HG03432 (cell line): ENCODE measurements around the gene SOX12.
"Not testable (repeated sequence)": the region's sequence is repeated elsewhere in the genome, so short reads cannot be mapped to it uniquely, and the experiment has no call there.

Source experiments
- ATAC-seq: cut with Tn5 transposase; IDR thresholded peaks from one replicate; pipeline ENCODE4 v1.9.1; 2021; ENCODE audit warnings: mild to moderate bottlenecking, moderate library complexity; ENCODE audit not compliant: unreplicated experiment

Gene SOX12

DNA sequence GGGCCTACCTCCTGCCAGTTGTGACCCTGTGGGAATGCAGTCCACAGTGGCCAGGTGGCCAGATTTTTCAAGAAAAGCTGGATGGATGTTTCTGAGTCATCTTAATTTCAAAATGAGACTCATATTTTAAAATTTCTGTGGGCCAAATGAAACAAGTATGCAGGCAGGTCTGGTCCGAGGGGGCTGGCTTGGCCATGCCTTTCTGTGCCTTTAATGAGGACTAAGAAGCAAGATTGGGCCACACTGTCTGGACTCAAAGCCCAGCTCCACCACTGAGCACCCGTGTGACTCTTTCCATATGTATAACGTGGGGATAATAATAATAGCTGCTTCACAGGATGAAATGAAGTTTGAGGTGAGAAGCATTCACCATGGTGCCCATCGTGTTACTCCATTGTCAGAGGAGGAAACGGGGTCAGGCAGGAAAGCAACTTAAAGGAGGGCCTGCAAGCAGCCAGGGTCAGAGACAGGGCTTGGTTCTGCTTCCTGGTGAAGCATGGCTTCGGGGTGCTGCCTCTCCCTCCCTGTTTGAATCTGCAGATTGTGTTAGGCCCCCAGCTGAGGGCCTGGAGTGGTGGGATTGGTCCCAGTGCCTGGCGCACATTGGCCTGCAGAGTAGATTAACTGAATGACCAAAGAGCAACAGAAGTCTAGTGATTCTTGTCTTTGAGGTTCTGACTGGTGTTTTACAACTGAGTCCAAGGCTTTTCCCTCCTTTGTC, 3.8 kb downstream of the SOX12 start:
- ATAC-seq, result no peak

- ATAC-seq, result no peak
Measured at GRCh38 chr20:329851-330232, 4.5 kb downstream of the SOX12 start.

DNA sequence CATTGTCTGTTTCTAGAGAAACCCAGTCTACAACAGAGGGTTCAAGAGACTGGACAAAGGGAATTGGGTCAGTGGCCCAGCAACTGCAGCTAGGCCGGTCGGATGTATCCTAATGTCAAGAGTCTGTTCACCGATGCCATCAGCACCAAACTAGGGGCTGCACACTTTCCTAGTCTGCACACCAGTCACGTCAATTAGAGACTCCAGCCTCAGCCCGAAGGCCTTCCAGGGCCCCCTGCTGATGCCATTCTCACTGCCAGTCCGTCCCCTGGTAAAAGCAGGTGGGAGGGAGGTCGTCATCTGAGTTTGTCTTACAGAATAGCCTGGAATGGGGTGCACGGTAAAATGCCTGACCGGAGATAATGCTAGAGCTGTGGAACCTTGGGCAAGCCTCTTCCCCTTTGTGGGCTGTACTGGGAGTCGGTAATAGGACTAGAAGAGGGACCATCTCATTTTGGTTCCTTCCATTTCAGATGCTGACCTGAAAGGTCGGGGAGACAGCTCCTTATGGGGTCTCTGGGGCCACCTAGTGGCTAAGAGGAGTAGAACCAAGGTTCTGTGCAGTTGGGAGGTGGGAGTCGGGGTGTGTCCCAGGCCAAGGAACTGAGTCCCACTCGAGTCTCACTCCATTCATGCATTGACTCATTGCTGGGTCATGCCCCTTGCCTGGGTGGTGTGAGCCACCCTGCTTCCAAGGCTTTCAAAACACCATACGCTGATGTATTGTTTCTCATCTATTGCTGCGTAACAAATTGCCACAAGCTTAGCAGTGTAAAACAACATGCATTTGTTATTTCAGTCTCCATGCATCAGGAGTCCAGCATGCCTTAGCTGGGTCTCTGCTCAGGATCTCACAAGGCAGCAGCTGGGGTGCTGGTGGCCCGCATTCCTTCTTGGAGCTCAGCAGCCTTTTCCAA, 5.1 kb downstream of the SOX12 start:
- no peak for ATAC-seq

DNA sequence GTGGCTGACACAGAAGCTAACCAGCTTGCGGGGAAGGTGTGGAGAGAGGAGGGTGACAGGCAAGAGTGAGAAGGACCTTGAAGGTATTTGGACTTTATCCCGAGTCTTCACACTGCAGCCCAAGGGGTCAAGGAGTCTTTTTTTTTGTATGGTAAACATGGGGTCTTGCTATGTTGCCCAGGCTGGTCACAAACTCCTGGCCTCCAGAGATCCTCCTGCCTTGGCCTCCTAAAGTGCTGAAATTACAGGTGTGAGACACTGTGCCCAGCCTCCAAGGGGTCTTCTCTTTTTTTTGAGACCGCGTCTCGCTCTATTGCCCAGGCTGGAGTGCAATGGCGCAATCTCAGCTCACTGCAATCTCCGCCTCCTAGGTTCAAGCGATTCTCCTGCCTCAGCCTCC, 9.2 kb downstream of the SOX12 start:
- ATAC-seq, result no peak

DNA sequence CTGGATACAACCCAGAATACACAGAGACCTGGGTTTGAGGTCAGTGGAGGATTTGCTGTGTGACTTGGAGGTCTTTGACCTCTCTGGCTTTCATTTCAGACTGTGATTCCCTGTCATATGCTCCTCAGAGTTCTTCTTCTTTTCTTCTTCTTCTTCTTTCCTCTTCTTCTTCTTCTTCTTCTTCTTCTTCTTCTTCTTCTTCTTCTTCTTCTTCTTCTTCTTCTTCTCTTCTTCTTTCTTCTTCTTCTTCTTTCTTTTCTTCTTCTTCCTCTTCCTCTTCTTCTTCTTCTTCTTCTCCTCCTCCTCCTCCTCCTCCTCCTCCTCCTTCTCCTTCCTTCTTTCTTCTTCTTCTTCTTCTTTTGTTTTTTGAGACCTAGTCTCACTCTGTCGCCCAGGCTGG, 10.7 kb downstream of the SOX12 start:
- ATAC-seq, result not testable (repeated sequence)

DNA sequence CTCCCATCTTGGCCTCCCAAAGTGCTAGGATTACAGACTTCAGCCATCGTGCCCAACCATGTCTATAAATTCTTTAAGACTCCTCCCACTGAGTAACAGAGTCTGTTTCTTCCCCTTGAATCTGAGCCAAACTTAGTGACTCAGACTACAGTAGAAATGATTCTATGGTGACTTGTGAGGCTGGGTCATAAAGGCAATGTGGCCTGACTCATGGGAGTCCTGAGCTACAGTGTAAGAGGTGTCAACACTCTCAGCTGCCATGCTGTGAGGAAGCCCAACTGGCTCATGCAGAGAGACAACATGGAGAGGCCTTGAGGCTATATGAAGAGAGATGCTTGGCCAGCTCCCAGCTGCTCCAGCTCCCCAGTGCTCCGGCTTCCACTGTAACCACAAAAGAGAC, 16.3 kb downstream of the SOX12 start:
- ATAC-seq, result no peak

GRCh38 chr20:343107-343506, 17.8 kb downstream of the SOX12 start:
- ATAC-seq, result no peak

DNA sequence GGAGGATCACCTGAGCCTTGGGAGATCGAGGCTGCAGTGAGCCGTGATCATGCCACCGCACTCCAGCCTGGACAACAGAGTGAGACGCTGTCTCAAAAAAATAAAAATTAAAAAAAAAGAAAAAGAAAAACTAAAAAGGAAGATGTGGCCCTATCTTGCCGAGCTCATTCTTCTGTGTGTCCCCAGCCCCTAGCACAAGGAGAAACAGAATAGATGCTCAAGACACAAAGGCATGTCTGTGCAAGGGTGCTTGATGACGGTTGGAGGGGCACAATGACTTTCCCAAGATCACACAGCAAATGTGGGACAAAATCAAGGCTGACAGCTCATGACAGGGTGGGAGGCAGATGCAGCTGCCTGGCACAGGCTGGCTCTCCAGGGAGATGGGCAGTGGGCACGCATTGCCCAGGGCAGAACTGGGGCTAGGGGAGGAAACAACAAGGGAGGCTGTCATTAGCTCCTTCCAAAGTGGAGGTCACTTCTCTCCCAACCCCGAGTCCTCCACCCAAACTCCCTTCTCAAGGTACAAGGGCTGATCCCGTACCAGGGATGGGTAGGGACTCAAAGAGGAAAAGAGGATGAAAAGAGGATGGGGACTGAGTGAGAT, 20.8 kb downstream of the SOX12 start:
- no peak for ATAC-seq

DNA sequence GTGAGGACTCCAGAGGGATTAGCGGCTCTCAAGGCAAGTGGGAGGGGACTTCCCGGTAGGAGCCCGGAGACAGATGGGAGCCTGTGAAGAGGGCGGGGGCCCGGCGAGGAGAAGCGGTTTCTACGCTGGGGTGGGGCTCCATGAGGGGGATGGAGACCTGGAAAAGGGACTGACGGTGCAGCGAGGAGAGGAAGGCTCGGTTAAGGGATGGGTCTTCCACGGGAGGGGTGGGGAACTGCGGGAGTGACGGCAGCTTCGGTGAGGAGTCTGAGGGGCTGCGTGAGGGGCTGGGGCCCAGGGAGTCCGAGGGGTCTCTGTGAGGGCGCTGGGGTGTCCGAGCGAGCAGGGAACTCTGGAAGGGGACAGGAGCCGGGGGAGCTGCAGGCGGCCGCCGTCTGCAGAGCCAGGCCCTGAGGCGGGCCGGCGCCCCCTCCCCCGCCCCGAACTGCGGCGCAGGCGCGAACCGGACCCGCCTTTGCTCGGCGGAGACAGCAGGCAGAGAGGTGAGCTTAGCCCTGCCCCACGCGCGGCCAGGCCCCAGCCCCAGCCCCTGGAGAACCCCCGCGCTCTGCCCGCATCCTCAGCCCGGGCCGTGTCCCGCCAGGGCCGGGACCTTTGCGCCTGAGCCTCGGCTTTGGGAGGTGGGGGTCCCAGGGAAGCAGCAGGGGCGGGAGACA, 21.4 kb downstream of the SOX12 start, which contains the start of gene NRSN2:
Gene NRSN2, plus strand, starts transcription at position 472 of the 677 bp plus-strand sequence. CDS start 2,533 bp downstream, outside the sequence.
- peak; percentile 48 for ATAC-seq

GRCh38 chr20:347317-347639, 21.9 kb downstream of the SOX12 start:
- peak; percentile 9 for ATAC-seq

GRCh38 chr20:347640-348484, 22.5 kb downstream of the SOX12 start:
- peak; percentile 86 for ATAC-seq

GRCh38 chr20:348972-349841, 23.9 kb downstream of the SOX12 start:
- no peak for ATAC-seq

- ATAC-seq, result no peak
Measured at GRCh38 chr20:353166-353565, 27.8 kb downstream of the SOX12 start.

DNA sequence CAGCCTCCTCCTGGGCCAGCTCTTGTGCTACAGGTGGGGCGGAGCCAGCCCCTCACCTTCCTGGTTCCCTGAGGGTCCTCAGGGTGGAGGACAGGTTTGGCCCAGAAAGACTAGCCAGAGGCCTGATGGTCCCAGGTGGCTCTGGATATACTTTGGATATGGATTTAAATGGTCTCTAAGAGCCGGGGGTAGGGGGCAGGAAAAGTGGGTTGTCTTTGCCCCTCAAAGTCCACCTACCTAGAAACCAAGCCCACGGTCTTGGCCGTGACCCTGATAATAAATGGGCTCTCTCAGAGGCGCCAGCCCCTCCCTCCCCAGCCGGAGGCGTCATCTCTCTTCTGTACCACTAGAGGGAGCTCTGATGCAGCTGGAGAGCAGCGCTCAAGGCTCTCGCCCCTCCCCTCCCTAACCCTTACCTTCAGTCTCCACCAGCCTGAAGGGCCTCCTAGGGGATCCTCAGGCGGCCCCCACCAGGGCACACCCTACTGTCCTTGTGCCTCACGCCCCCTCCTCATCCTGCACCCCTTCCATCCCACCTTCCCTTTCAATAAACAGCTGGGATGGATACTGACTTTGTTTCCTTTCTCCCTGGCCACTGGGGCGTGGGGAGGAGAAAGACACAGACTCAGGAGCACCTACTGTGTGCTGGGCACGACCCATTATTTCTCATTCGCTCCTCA, 29.1 kb downstream of the SOX12 start:
- ATAC-seq, result peak; percentile 93

DNA sequence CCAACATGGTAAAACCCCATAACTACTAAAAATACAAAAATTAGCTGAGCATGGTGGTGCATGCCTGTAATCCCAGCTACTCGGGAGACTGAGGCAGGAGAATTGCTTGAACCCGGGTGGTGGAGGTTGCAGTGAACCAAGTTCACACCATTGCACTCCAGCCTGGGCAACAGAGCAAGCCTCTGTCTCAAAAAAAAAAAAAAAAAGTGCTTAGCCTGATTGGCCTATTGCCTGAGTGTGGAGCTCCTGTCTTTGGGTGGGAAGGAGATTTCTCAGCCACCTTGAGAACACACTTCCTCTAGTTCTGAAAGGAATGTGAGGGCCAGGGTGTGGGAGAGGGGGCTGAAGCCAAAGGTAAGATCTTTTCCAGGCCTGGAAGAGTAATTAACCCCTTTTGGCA, 30.8 kb downstream of the SOX12 start:
- not testable (repeated sequence) for ATAC-seq

GRCh38 chr20:356745-357144, 31.4 kb downstream of the SOX12 start:
- ATAC-seq, result no peak

DNA sequence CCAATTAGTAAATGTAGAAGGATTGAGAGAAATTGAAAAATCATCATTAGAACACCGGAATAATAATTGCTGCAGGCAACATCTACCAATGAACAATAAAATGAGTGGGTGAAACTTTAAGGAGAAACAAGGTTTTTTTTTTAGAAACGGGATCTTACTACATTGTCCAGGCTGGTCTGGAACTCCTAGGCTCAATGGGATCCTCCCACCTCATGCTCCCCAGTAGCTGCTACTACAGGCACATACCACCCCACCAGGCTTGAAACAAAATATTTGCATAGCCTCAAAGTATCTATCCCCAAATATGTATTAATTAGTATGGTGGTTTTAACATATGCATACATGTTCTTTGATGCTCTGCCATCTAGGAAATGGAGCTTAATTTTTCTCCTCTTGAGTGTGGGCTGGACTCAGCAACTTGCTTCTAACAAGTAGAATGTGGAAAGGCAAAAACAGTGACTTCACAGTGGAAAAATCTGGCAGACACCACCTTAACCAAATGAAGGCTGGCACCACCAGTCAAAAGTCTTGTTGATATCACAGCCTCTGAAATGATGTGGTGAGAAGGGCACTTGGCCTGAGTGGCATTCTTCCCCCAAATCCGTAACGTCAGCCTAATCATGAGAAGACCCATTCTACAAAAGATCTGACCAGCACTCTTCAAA, 33.7 kb downstream of the SOX12 start:
- ATAC-seq, result no peak

- peak; percentile 67 for ATAC-seq
Measured at GRCh38 chr20:361561-361960, 36.2 kb downstream of the SOX12 start.
